Panc1 (cell line): Measurements from ENCODE around the gene CA12. TPM values are rescaled to one million over a fixed set of nuclear protein-coding genes. Genes with fewer than 3 reads are reported as not detected.

Source experiments
- ATAC-seq: fragments of 200-7000 bp; cut with Tn5 transposase; 2 replicates; pipeline ENCODE4 v1.9.1; 2020; ENCODE audit warnings: mild to moderate bottlenecking, moderate library complexity
- BruUV-seq: library from RNA; stranded (reverse); fragments of 400-500 nt; replicated peaks from 2 replicates; lab custom pipeline; 2021; lab: Mats Ljungman, UMichigan
- CTCF ChIA-PET: fragments of 300-600 bp; sonication (Branson Sonifier 250); formaldehyde crosslinking; loops from one replicate; lab custom pipeline; 2022; ENCODE audit warnings: antibody characterized with exemption; lab: Charles Lee
- POLR2A ChIA-PET: fragments of 300-600 bp; sonication (Branson Sonifier 250); formaldehyde crosslinking; loops from one replicate; lab custom pipeline; 2022; ENCODE audit warnings: antibody characterized with exemption; lab: Charles Lee
- DNase-seq: peaks from one replicate; pipeline ENCODE4 v3.0.0-alpha.2; 2010; ENCODE audit warnings: low read depth, low spot score
- H3K27ac ChIP-seq: 2 replicates; pipeline ENCODE4 v1.5.1; 2011; ENCODE audit warnings: mild to moderate bottlenecking, low read length, inconsistent platforms
- H3K27me3 ChIP-seq: fragments of 200-500 bp; sonication (Bioruptor generic); 2 replicates; pipeline ENCODE4 v1.6.0; 2014; ENCODE audit warnings: low read length, inconsistent platforms; ENCODE audit not compliant: control insufficient read depth, insufficient read depth
- H3K36me3 ChIP-seq: fragments of 200-500 bp; sonication (Bioruptor generic); 2 replicates; pipeline ENCODE4 v1.5.1; 2014; ENCODE audit warnings: inconsistent platforms, mild to moderate bottlenecking, low read length, moderate library complexity; ENCODE audit not compliant: control insufficient read depth, insufficient read depth
- H3K4me1 ChIP-seq: 2 replicates; pipeline ENCODE4 v1.5.1; 2011; ENCODE audit warnings: inconsistent platforms, mild to moderate bottlenecking, low read length, moderate library complexity; ENCODE audit not compliant: control insufficient read depth, insufficient read depth
- H3K4me3 ChIP-seq, 2 experiments: 2 replicates each; pipeline ENCODE4 v1.5.1; 2011 to 2012; ENCODE audit warnings: low read depth in 2 of 2, low read length in 2 of 2, mild to moderate bottlenecking in 2 of 2, inconsistent platforms in 1 of 2, moderate library complexity in 1 of 2
- H3K9me3 ChIP-seq: fragments of 200-500 bp; sonication (Bioruptor generic); 2 replicates; pipeline ENCODE4 v1.5.1; 2014; ENCODE audit warnings: low read depth, mild to moderate bottlenecking, inconsistent platforms, low read length, moderate library complexity; ENCODE audit not compliant: control insufficient read depth, insufficient read depth
- CTCF ChIP-seq: fragments of 450-650 bp; IDR thresholded peaks from 2 replicates; pipeline ENCODE4 v1.5.1; 2017; ENCODE audit warnings: mild to moderate bottlenecking
- POLR2AphosphoS5 ChIP-seq: IDR thresholded peaks from 2 replicates; pipeline ENCODE4 v1.6.1; 2012; ENCODE audit warnings: mild to moderate bottlenecking, low read depth, low read length, moderate library complexity
- REST ChIP-seq, 2 experiments: IDR thresholded peaks; 2 replicates each; pipeline ENCODE4 v1.6.1; 2011 to 2012; ENCODE audit warnings: low read depth in 2 of 2, control low read depth in 1 of 2, low read length in 1 of 2, mild to moderate bottlenecking in 1 of 2, moderate library complexity in 1 of 2; ENCODE audit not compliant: insufficient read depth in 1 of 2
- SIN3A ChIP-seq: IDR thresholded peaks from 2 replicates; pipeline ENCODE4 v1.6.1; 2012; ENCODE audit warnings: low read depth, mild to moderate bottlenecking, low read length, moderate library complexity, borderline replicate concordance; ENCODE audit not compliant: insufficient read depth
- TCF7L2 ChIP-seq: IDR thresholded peaks from 2 replicates; pipeline ENCODE4 v1.6.1; 2011; ENCODE audit warnings: mild to moderate bottlenecking, low read depth, low read length, inconsistent platforms
- in situ Hi-C: cut with HindIII; loops from 2 replicates; pipeline ENCODE4 v1.10.0; 2016; ENCODE audit warnings: low sequenced_read_pairs, low pct_unique_long_range_greater_than_20kb
- intact Hi-C: fragments of 100-400 bp; cut with micrococcal nuclease; formaldehyde crosslinking; loops from one replicate; pipeline ENCODE4 v1.10.0; 2022; ENCODE audit not compliant: unreplicated experiment
- total RNA-seq: library from RNA; stranded (reverse); gene quantifications from one replicate; pipeline ENCODE4 v1.2.1, GENCODE V29; 2021; ENCODE audit not compliant: unreplicated experiment

The CA12 gene
- total RNA-seq, 1 experiment from 2014 or later: 0.74 TPM

- Histone ChIP-seq H3K36me3 (no peaks in the 10 kb centered on the region), H3K9me3 (no peaks in the 10 kb centered on the region), H3K4me3 (no peak overlapping the region), H3K4me1 (no peaks in the 10 kb centered on the region), H3K27me3 (no peaks in the 10 kb centered on the region), H3K27ac (no peak overlapping the region)
- ATAC-seq: no peak
- in situ Hi-C loops (no loop called here), intact Hi-C loops (no loop called here)
- DNase-seq: no peak
- ChIA-PET POLR2A (no interaction called here), CTCF (no interaction called here)
- TF ChIP-seq POLR2AphosphoS5: no peak
- no peak for TF ChIP-seq SIN3A
- TF ChIP-seq TCF7L2: no peak
- no peak for TF ChIP-seq CTCF
- no peak for TF ChIP-seq REST (IDR thresholded peaks at IDR 0.05; ENCODE audit: insufficient read depth in 1 of 2, low read depth in 2 of 2, low read length in 1 of 2)
- BruUV-seq: no TSS peak
Observed at GRCh38 chr15:63353261-63353660, 28.4 kb downstream of the CA12 start.

GRCh38 chr15:63352808-63353207, 28.8 kb downstream of the CA12 start:
- no peak for DNase-seq
- no TSS peak for BruUV-seq
- Histone ChIP-seq H3K9me3 (no peaks in the 10 kb centered on the region), H3K4me1 (no peaks in the 10 kb centered on the region), H3K4me3 (no peak overlapping the region), H3K27me3 (no peaks in the 10 kb centered on the region), H3K36me3 (no peaks in the 10 kb centered on the region), H3K27ac (no peak overlapping the region)
- in situ Hi-C loops (no loop called here), intact Hi-C loops (no loop called here)
- ChIA-PET CTCF (no interaction called here), POLR2A (no interaction called here)
- no peak for ATAC-seq
- TF ChIP-seq REST (IDR thresholded peaks at IDR 0.05; ENCODE audit: insufficient read depth in 1 of 2, low read depth in 2 of 2, low read length in 1 of 2) (no peak), POLR2AphosphoS5 (no peak)
